ENCODE results near the gene CACNA1S. TPM values are rescaled to one million over a fixed set of nuclear protein-coding genes. Genes with fewer than 3 reads are reported as not detected.

Gene CACNA1S
- total RNA-seq, 2 experiments from 2014 or later = not detected

DNA sequence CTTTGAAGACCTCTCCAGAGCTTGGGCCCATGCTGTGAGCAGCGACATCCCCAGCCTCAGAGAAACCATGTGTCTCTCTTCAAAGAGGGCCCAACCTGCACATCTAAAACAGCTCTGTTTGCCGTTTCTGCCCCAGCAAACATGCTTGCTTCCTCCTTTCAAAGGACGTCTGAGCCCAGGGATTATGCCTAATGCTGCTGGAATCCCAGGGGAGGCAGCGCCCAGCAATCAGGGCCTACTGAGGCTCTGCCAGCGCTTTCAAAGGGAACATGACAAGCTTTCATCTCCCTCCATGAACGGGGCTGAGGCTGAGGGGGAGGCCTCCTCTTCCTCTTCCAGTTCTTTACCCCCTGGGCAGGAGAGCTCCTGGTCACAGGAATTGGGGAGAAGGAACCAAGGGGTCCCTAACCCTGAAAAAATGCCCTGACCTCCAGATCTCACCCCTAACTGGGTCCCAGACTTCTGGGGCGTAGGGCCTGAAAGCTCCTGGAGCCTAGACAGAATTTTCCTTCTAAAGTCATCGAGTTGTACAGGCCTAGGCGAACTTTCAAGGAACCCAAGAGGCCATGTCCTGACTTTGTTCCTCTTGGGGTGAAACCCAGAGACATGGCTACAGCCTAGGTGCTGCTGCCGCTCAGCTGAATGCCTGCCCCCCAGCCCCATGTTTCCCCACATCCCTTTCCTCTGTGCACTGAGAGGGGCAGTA lies 28.2 kb upstream of the CACNA1S start:
- ChIA-PET CTCF (ENCODE audit: unreplicated experiment) (no interaction called here), POLR2A (no interaction called here)

DNA sequence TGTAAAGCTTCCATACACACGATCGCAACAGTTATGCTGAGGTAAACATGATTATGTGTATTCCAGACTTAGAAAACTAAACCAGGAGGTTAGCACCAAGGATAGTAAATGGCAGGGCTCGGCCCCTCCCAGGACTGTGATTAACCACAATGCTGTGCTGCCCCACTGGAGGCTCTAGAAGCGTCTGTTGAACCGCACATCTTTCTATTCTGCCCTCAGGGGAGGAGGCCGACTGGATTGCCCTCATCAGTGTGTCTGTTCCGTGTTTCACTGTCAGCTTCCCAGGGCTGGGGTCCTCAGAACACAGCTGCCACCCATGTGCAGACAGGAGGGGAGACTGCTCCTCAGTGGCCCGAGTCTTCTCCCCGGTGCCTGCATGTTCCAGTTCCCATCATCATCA lies 27.5 kb upstream of the CACNA1S start:
- H3K9me2 ChIP-seq (ENCODE audit: insufficient read depth, low read length) = no peaks in the 10 kb centered on the region
- intact Hi-C loops (cut with micrococcal nuclease; ENCODE audit: unreplicated experiment) = no loop called here
- H3K27ac ChIP-seq (ENCODE audit: low read depth, low read length, poor library complexity, severe bottlenecking) = no peak overlapping the region
- no peaks in the 10 kb centered on the region for H3K9me3 ChIP-seq (ENCODE audit: low read length)
- peaks cover 14% of the 10 kb centered on the region; the same call in 1 of the 2 replicates for H3K36me3 ChIP-seq (ENCODE audit: insufficient read depth, low read length)
- no peaks in the 10 kb centered on the region for H4K20me1 ChIP-seq (ENCODE audit: insufficient read depth, low read length)
- TF ChIP-seq, protein P1, sequence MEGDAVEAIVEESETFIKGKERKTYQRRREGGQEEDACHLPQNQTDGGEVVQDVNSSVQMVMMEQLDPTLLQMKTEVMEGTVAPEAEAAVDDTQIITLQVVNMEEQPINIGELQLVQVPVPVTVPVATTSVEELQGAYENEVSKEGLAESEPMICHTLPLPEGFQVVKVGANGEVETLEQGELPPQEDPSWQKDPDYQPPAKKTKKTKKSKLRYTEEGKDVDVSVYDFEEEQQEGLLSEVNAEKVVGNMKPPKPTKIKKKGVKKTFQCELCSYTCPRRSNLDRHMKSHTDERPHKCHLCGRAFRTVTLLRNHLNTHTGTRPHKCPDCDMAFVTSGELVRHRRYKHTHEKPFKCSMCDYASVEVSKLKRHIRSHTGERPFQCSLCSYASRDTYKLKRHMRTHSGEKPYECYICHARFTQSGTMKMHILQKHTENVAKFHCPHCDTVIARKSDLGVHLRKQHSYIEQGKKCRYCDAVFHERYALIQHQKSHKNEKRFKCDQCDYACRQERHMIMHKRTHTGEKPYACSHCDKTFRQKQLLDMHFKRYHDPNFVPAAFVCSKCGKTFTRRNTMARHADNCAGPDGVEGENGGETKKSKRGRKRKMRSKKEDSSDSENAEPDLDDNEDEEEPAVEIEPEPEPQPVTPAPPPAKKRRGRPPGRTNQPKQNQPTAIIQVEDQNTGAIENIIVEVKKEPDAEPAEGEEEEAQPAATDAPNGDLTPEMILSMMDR (conservative IDR thresholded peaks at IDR 0.05; ENCODE audit: low read length) = no peak
- TF ChIP-seq EZH2phosphoT487 (IDR thresholded peaks at IDR 0.05; ENCODE audit: borderline replicate concordance, low read depth, low read length) = no peak
- H3K4me2 ChIP-seq (ENCODE audit: low read length) = no peak overlapping the region
- no peaks in the 10 kb centered on the region for H3K79me2 ChIP-seq (ENCODE audit: insufficient read depth, low read depth, low read length)
- no peak for DNase-seq (ENCODE audit: low spot score)
- H3K4me1 ChIP-seq (ENCODE audit: insufficient read depth, low read length, poor library complexity, severe bottlenecking) = no peaks in the 10 kb centered on the region
- H3K4me3 ChIP-seq (ENCODE audit: low read depth, low read length, poor library complexity, severe bottlenecking) = no peak overlapping the region
- no peak overlapping the region for H2AFZ ChIP-seq (ENCODE audit: low read length)
- POLR2A ChIA-PET = no interaction called here
- BruUV-seq (replicated peaks) = no TSS peak
- CTCF ChIA-PET (ENCODE audit: unreplicated experiment) = no interaction called here

More for the DNA sequence above, 28.2 kb upstream of the CACNA1S start:
- Histone ChIP-seq H3K79me2 (ENCODE audit: insufficient read depth, low read depth, low read length) (no peaks in the 10 kb centered on the region), H3K4me3 (ENCODE audit: low read depth, low read length, poor library complexity, severe bottlenecking) (no peak overlapping the region), H2AFZ (ENCODE audit: low read length) (no peak overlapping the region), H4K20me1 (ENCODE audit: insufficient read depth, low read length) (no peaks in the 10 kb centered on the region), H3K4me2 (ENCODE audit: low read length) (no peak overlapping the region), H3K9me3 (ENCODE audit: low read length) (no peaks in the 10 kb centered on the region), H3K27ac (ENCODE audit: low read depth, low read length, poor library complexity, severe bottlenecking) (no peak overlapping the region), H3K4me1 (ENCODE audit: insufficient read depth, low read length, poor library complexity, severe bottlenecking) (no peaks in the 10 kb centered on the region), H3K36me3 (ENCODE audit: insufficient read depth, low read length) (peaks cover 20% of the 10 kb centered on the region; the same call in 1 of the 2 replicates), H3K9me2 (ENCODE audit: insufficient read depth, low read length) (no peaks in the 10 kb centered on the region)
- TF ChIP-seq, protein P1 (conservative IDR thresholded peaks at IDR 0.05; ENCODE audit: low read length) = no peak
- no peak for TF ChIP-seq EZH2phosphoT487 (IDR thresholded peaks at IDR 0.05; ENCODE audit: borderline replicate concordance, low read depth, low read length)
- DNase-seq (ENCODE audit: low spot score) = no peak
- no TSS peak for BruUV-seq (replicated peaks)
- intact Hi-C loops (cut with micrococcal nuclease; ENCODE audit: unreplicated experiment) = no loop called here

DNA sequence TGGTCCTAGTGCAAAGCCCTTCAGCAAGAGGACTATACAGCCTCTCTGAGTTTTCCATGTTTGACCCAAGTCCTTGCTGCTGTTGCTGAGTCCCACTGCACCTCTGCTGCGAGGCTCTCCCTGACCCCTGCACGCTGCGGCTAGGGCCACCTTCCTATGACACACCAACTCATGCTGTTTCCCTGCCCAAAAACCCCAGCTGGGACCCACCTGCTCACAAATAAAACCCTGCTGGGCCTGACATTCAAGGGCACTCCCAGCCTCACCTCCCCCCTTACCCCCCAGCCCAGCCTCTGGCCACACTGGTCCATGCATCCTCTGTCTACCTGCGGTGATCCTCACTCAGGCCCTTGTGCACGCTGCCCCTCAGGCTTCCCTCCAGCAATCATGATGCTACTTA lies 27.1 kb upstream of the CACNA1S start:
- no peaks in the 10 kb centered on the region for H3K79me2 ChIP-seq (ENCODE audit: insufficient read depth, low read depth, low read length)
- no TSS peak for BruUV-seq (replicated peaks)
- H3K36me3 ChIP-seq (ENCODE audit: insufficient read depth, low read length) = 0 out of 2 replicates have a peak, but pooled peaks cover 10% of the 10 kb centered on the region
- intact Hi-C loops (cut with micrococcal nuclease; ENCODE audit: unreplicated experiment) = no loop called here
- no peak overlapping the region for H2AFZ ChIP-seq (ENCODE audit: low read length)
- no peak overlapping the region for H3K4me2 ChIP-seq (ENCODE audit: low read length)
- DNase-seq (ENCODE audit: low spot score) = no peak
- no peaks in the 10 kb centered on the region for H4K20me1 ChIP-seq (ENCODE audit: insufficient read depth, low read length)
- H3K4me1 ChIP-seq (ENCODE audit: insufficient read depth, low read length, poor library complexity, severe bottlenecking) = no peaks in the 10 kb centered on the region
- H3K4me3 ChIP-seq (ENCODE audit: low read depth, low read length, poor library complexity, severe bottlenecking) = no peak overlapping the region
- no peaks in the 10 kb centered on the region for H3K9me3 ChIP-seq (ENCODE audit: low read length)
- CTCF ChIA-PET (ENCODE audit: unreplicated experiment) = no interaction called here
- TF ChIP-seq EZH2phosphoT487 (IDR thresholded peaks at IDR 0.05; ENCODE audit: borderline replicate concordance, low read depth, low read length) = no peak
- TF ChIP-seq, protein P1 (conservative IDR thresholded peaks at IDR 0.05; ENCODE audit: low read length) = no peak
- no peaks in the 10 kb centered on the region for H3K9me2 ChIP-seq (ENCODE audit: insufficient read depth, low read length)
- POLR2A ChIA-PET = interaction anchor here (0.6 kb wide), 1 partner anchor 26 kb away, joined by 3 read pairs; no protein-coding TSS in a partner anchor
- H3K27ac ChIP-seq (ENCODE audit: low read depth, low read length, poor library complexity, severe bottlenecking) = no peak overlapping the region
